Activated CD8-positive, alpha-beta memory T cell treated with anti-CD3 and anti-CD28 coated beads, Interleukin-2, amount 50 U/mL, for 24 hours (primary cell): ENCODE measurements around the gene DNPH1.

Experiments used
- DNase-seq: peaks from one replicate; pipeline ENCODE4 v3.0.0-alpha.2; 2020; ENCODE audit errors: extremely low read depth

The DNPH1 gene, protein sequence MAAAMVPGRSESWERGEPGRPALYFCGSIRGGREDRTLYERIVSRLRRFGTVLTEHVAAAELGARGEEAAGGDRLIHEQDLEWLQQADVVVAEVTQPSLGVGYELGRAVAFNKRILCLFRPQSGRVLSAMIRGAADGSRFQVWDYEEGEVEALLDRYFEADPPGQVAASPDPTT

DNA sequence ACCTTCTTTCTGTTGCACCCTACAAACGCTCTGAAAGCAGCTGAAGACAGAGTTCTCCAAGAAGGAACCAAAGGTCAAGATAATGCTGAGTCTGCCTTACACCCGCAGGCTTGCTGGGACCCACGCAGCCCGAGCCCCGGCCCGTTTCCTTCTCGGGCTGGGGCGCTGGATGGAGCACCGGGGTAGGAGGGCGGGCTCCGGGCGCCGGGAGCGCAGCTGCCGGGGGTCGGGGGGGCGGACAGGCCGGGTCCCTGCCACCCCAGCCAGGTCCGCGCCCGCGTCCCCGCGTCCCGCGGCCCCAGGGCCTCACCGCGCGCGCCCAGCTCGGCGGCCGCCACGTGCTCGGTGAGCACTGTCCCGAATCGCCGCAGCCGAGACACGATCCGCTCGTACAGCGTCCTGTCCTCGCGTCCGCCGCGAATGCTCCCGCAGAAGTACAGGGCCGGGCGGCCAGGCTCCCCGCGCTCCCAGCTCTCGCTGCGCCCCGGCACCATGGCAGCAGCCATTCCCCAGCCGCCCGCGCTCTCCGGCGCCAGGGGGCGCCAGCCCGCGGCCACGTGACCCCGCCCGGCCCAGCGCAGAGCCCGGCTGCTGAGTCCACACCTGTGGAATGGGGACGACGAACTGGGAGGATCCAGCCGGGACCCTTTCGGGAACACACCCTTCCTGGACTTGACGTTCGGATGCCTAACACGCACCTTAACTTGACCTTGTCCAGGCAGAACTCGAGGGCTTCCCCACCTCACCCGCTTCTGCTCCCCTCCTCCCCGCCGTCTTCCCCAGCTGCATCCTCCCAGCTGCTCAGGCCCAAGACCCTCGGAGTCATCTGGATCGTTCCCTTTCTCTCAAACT lies at the start of gene DNPH1:
TSS of gene DNPH1 (minus strand) at position 531 of the 852 bp plus-strand sequence. CDS start at position 506, 25 bp downstream.
- peak; percentile 34 for DNase-seq

DNA sequence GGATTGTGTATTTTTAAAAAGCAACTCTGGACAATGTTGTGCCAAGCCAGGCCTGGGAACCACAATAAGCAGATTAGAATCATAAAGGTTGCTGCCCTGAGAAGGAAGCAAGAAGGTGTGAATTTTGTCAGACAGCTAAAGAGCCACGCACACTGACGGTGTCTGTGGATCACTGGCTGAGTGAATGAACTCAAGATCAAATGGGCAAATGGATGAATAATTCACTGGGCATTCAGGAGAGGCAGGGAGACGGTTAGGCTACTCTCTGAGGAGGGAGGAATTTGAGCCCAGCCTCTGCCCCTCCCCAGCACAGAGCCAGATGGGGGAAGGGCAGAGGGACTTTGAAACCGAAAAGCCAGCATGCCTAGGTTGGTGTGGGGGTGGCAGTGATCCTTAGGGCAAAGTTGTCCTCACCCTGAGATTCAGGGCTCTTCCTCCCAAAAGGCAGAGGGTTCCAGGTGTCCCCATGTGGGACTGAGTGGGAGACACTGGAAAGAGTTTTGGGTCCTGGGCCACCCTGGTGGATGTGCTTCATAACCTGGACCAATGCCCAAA lies 49.3 kb upstream of the DNPH1 start:
- DNase-seq: no peak

DNA sequence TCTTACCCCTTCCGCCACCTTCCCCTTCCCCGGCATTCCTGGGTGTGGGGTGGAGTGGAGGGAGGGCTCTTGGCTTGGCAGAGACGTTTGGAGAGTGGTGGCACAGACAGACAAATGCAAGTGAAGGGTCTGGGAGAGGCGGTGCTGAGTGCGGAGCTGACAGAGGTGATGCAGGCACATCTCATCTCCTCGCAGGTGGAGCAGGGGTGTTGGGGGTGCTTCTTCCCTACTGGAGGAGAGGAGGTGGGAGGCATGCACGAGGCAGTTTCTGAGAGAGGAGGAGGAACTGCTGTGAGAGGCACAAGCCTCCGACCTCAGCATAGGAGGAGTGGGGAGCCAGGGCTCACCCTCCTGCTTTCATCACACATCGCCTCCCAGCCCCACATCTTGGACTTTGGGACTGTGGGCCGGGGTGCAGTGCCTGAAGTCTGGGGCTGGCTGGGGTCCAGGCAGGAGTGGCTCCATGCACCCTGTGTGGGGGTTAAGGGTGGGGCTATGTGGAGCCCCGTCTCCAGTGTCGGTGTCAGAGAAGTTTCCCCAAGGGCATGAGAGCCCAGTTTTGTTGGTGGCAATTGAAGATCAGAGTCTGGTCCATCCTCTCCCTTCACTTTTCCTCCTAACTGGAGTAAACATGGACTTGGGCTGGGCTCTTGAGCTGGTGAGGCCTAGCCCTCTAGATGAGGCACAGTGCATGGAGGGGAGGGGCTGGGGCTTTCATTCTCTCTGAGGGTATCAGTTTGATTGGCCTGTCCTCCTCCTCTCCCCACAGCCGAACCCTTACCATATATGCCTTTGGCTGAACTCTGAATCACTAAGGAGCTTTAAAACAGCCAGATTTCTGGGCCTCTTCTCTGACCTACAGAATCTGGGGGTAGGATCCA lies 48.6 kb upstream of the DNPH1 start:
- no peak for DNase-seq

DNA sequence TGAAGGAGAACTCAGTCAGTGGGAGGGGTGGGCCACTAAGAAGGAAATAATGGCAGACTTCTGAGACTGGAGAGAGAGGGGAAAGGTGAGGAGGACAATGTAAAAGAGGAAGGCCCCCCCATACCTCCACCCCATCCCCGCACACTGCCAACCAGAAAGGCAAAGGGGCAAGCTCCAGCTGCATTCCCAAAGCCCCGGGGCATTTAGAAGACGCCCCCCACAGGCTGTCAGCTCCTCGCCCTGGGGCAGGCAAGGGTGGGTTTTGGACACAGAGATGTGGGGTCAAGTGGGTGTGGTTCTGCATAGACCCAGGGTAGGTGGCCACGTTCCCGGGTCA lies 48.0 kb upstream of the DNPH1 start:
- DNase-seq: no peak

DNA sequence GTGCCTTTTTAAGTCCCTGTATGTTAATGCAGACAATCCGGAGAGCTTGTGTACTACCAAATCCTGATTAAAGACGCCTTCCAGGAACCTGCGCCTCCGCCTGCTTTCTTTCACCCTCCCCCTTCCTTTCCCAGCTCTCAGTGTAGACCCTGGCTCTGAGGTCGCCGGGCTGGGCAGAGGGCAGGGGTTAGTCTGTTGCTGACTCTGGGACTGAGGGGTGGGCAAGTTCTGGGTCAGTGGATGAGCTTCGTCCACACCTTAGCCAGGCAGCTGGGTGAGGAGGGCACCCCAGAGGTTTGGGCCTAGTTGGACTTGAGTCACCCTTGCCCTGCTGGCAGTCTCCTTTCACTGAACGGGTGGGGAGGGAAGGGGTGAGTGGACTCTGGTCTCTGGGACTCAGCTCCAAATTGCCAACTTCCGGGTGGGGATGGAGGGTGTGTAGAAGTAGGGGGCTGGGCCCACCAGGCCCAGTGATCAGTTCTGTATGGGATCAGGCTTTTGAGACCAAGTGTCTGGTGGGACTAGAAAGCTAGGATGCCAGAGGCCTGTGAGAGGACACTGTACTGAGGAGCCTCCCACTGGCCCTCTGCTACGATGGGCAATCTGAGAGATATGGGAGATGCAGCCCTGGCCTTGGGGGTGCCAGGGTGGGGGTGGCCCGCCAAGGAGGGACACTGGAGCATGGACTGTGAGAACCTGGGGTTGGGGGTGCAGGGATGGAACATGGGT lies 47.5 kb upstream of the DNPH1 start:
- no peak for DNase-seq

DNA sequence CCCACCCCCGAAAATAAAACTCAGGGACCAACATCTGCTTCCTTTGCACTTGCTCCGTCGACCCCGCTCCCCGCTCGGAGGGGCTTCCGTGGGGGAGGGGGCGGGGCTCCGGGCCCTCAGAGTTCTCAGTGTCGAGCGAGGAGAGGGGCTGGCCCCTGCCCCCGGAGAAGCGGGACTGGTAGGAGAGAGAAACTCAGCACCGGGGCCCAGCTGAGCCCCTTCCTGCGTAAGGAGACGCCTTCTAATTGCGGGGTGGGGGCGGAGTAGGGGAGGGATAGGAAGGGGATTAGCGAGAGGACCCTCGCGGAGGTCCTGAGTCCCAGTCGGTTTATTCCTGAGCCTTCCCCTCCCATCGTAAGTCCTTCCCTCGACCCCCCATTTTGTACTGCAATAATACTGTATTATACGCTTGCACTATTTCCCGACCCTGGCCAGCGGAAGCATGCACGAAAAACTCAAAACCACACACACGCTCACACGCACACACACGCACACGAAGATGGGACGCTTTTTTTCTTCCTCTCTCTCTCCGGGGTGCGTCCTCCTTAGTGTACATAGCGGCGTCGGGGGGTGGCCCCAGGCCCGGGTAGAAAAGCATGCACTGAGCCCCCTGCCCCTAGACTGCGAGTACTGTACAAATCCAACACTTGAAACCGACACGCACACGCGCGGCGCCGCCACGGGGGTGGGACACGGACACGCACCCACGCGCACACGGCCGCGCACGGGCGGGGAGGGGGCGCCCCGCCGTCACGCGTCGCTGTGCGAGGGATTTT lies 46.7 kb upstream of the DNPH1 start:
- DNase-seq: no peak

DNA sequence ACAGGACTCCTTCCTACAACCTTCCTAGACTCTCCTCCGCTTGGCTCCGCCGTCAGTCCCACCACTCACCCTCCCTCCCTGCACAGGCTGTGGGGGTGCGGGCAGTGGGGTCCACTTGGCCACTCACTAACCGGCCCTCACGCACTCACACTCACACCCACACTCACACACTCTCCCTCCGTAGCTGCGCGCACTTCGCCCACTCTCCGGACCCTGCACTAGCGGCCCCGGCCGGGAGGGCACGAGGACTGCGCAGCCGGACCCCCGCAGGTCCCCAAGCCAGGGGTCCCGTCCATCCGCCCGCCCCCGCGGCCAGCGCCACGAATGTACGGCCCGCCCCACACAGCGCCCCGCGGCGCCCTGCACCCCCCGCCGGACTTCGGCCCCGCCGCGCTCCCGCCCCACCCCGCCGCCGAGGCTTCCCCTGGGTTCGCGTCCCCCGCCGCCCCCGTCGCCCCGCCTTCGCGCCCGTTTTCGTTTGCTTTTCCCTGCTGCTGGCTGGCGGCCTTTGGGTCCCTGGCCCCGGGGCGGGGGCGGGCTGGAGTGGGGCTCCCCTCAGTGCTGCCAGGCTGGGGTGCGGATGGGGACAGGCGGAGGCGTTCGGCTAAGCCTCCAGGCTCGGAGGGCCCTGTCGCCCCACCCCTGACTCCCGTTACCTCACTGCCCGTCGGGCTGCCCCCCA lies 45.8 kb upstream of the DNPH1 start:
- DNase-seq: no peak

DNA sequence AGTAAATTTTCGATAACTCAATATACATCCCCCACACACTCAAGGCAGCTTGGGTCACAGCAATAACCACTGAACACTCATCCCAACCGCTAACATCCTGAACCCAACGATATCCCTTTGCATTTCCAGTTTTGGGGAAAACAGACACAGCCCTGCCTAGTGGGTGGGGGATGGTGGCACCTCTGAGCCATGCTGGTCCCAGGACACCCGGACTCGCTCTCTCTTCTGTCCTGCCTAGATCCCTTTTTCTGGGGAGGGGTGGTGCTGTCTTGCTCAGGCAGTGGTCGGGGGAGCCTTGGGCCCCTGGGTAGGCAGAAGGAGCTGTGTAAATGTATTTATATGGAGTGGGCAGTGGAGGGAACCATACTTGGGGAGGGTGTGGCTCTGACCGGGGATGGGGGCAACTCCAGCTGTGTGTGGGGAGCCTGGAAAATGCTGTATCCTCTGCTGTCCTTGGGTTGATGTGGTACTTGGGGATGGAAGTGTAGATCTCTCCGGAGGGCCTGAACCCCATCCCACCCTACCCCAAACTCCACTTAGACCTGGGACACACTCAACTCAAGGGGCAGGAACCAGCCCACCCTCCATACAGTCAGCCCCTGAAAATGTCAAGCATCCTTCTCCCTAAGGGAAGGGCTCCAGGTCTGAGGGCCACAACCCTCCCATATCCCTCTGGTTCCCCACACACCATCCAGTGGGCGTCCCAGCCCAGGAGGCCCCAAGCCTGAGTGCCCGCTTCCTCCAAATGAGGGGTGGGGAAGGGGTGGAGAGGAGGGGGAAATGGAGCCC lies 45.0 kb upstream of the DNPH1 start:
- no peak for DNase-seq

DNA sequence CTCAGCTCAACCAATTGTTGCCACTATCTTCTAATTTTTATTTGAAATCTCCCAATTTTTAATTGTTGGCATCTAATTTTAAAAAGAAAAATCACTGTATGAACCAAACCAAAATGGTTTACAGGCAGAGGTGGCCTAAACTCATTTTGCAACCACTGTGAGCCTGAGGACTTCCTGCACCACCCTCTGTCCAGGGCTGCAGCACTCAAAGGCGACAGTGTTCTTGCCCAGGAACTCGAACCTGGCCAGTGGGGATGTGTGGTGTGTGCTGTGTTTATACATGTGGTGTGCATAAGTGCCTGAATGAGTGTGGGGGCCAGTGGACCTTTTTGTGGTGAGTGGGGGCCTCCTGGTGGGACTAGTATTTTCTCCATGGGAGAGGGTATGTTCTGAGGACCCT lies 44.4 kb upstream of the DNPH1 start:
- no peak for DNase-seq

DNA sequence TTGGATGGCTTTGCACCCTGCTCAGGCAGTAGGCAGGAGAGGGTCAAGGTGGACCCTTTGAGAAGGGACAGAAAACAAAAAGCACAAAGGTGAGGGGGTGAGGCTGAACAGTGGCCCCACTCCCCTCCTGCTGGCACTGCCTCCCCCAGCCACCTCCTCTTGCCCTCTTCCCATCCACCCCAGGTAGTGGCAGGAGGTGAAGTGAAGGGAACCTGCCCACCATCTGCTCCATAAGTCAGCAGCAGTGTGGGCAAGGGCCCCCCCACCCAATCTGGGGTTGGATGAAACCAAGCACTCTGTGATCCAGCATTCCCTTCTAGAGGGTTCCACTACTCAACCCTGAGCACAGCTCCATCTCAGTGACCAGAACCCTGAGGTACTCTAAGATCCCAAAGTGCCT lies 42.7 kb upstream of the DNPH1 start:
- DNase-seq: no peak

DNA sequence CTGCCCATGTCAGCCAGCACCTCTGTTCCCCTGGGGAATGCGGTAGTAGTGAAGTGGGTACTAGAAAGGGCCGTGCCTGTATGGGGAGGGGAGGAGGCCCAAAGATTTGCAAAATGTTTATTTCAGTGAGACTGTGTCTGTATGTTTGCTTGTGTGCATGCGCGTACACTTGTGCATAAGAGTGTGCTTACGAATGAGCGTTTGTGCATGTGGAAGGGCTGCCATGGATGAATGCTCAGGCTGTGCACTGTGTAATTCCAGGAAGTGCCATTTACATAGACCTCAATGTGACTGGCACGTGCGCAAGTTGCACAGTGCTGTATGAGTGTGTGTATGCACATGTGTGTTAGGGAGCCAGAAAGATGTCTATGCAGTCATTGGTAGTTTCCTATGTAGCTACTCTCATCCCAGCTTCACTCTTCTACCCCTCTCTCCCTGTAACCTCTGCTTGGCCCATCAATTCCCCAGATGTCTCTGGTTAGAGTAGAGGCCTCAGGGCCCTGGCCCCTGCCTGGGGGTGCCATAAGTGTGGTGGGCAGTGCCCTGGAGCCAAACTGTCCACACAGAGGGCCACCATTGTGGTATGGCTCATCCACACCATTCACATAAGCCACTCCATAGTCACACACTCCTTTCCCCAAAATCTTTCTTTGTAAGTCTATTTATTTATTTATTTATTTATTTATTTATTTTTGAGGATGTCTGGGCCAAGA lies 42.0 kb upstream of the DNPH1 start:
- DNase-seq: no peak

DNA sequence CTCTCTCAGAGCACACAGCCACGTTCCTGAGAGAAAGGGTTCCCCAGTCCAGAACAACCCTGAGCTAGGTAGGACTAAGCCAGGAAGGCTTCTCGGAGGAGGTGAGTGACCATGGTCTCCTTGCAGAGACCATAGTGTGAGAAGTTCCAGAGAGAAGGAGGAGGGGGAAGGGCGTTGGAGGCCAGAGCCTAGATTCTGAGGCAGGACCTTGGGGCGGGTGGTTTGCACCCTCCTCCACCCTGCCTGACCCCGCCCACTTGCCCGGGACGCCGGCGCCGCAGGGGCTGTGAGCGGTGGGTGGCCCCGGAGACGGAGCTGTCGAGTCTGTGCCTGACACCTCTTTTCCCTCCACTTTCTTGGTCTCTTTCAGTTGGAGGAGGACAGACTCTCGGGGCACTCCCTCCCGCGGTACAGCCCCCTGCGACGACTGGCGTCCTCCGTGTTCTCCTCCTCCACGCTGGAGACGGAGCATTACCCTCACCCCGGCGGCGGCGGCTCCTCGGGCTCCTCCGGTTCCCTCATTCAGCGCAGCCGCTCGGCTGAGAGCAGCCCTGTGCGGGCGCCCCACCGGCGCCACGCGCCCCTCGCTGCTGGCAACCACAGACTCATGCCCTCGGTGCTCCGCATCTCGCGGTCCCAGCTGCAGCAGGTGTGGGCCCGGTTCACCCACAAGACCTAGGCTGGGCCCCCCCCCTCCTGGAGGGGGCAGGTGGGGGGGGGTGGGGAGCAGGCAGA lies 40.2 kb upstream of the DNPH1 start:
- DNase-seq: no peak

DNA sequence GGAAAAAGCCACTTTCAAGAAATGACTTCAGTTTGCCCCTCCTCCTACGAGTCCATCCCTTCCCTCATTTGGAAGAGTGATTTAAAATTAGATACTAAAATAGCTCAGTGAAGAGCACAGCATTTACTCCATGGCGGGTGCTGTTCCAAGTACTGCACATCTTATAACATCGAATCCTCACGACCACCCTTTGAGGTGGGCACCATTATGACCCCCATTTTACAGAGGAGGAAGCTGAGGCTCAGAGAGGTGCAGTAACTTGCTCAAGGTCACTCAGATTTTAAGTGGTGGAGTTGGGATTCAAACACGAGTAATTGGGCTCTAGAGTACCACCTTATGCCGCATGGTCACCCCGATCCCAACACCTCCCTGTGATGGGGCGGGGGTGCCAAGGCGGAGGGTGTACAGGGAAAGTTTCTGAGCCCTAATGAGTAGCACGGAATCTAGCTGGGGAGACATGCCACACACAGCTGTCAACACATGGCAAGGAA lies 39.5 kb upstream of the DNPH1 start:
- DNase-seq: no peak

DNA sequence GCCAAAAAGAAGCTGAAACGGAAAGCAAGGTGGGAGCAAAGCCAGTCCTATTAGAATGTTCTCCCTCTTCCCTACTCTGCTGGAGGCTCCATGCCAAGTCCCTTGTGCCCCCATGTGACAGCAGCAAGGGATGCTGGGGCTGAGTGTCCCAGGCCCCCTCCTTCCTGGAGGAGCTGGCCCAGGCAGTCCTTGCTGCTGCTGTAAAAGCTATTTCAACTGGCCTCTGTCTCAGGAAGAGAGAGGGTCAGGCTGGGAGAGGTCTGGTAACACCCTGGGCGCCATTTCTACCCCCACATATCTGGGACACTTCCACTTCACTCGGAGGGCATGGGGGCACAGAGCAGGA lies 39.0 kb upstream of the DNPH1 start:
- DNase-seq: no peak

DNA sequence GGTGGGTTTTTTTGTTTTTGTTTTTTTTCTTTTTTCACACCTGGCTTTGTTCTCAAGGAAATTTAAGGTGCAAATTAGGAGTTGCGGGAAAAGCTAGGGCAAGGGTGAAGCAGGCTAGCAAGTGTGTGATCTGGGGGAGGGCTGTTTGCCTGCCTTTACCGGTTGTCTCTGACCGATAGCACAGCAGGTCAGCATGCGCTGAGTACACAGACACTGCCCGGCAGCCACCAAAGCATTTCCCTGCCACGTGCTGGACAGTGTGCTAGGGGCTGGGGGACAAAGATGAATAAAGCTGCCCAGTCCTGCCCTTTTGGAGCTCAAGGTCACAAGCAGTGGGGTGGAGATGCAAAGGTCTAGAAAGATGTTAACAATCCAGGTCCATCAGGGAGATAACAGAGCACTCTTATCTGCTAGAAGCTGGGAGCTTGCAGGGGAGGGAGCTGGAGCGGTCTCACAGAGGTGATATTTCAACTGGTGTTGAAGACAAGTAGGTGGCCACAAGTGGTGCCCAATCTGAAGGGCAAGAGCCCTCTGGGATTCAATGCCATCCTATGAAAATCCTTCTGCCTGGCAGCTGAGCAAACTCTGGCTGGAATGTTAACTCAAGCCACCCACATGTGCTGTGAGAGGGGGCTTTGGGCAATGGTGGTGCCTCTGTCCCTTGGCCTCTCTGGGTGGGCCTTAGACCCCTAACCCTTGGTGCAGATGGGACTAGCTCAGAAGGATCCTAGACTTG lies 38.5 kb upstream of the DNPH1 start:
- no peak for DNase-seq

DNA sequence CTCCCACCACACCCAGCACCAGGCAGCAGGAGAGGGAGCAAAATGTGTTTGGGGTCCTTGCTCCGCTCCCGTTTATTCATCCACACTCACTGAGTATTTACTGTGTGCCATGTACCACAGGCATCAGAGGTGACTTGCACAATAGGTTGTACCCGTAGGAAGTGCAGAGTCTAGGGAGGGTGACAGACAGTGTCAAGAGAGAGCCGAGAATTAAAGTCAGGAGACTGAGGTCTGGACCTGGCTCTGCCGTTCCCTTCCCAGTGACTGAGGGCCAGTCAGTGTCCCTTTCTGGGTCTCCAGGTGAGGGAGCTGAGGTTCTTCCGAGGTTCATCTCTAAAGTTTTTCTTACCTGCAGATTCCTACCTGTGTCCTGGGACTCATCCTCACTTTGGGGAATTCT lies 36.3 kb upstream of the DNPH1 start:
- no peak for DNase-seq

DNA sequence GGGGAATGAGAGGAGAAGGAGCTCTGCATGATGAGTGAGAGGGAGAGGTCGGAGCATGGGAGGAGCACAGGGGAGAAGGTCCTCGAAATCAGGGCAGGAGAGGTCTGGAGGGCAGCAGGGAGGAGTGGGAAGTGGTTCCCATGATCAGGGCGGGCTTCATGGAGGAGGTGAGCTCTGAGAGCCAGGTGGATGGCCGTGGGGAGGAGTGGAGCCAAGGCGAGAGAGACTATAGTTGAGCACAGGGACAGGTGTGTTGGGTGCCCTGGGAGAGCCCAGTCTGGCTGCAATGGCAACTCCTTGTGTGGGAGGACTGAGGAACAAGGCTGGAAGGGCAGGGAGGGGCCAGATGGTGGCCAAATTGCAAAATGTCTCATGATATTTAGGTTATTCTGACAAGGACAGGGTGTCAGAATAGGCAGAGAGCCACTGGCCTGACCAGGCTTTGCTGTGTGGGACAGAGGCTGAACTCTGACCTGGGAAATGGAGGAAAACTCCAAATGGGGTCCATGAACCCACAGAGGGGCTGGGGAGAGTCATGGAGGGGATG lies 35.4 kb upstream of the DNPH1 start:
- DNase-seq: no peak
